Stimulated activated CD4-positive, alpha-beta T cell treated with anti-CD3 and anti-CD28 coated beads, TNF-alpha, amount 100 ng/mL, for 1 hour (primary cell): Measurements from ENCODE around the gene ETNPPL.
"Not testable (repeated sequence)": the region's sequence is repeated elsewhere in the genome, so short reads cannot be mapped to it uniquely, and the experiment has no call there.

Experiments
- DNase-seq, 3 donors: peaks; one replicate each; pipeline ENCODE4 v3.0.0-alpha.2; 2020; ENCODE audit warnings: low read depth in 3 of 3, low spot score in 1 of 3

ETNPPL gene

DNA sequence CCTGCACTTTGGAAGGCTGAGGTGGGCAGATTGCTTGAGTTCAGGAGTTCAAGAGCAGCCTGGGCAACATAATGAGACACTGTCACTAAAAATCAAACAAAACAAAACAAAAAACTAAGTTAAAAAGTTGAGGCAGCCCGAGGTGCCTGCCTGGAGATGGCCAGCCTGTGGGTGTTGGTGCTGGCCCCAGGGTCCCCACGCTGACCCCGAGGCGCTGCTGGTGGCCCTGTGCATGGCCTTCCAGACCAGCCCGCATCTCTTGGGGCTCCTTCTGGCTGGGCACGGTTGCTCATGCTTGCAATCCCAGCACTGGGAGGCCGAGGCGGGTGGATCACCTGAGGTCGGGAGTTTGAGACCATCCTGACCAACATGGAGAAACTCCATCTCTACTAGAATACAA is 4.4 kb downstream of the ETNPPL start:
- DNase-seq: no peak

DNA sequence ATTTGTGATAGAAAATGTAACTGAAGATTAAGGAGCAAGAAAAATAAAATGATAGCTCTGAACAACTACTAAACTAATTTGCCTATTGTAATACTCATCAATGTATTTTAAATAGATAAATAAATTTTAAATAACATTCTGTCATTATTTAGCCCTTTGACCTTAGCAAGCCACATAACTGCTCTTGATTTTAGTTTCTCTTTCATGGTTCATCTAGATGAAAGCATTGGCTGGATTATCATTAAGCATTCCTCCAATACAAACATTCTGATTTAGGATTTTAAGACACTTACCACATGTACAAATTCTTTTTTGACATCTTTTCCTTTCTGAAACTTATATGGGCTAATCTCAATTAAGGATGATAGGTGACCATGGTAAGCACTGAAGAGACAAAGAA is 8.5 kb downstream of the ETNPPL start:
- no peak for DNase-seq

DNA sequence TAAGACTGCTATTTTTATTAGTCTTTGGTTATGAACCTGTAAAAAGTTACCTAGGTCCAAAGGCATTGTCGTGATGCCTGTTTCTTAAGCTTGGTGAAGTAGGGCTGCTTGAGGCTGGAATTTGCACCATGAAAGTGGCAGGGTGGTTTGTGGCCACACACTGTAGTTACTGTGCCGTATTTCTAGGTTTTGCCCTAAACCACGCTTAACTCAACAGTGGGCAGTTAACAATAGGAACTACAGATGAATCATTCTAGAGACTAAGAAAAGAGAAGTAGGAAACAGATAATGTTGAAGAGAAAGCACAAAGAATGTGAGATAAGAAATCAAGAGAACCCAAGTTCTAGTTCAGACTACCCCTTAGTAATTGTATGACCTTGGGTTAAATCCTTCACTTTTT is 11.5 kb downstream of the ETNPPL start:
- DNase-seq: no peak

DNA sequence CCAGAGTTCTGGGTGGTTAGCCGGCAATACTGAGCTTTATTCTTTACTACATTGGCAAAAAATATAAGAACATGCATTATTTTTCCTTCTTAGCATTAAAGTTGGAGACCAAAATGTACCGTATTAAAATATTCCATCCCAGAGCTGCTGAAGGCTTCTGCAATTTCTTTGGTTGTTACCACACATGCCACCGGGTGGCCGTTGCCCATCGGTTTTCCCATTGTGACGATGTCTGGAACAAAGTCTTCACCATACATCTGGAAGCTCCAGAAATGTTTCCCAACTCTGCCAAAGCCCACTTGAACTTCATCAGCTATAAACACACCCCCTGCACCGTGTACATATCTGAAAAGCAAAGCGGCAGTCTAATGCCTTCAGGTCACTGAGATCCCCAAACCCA is 13.7 kb downstream of the ETNPPL start:
- DNase-seq: no peak

DNA sequence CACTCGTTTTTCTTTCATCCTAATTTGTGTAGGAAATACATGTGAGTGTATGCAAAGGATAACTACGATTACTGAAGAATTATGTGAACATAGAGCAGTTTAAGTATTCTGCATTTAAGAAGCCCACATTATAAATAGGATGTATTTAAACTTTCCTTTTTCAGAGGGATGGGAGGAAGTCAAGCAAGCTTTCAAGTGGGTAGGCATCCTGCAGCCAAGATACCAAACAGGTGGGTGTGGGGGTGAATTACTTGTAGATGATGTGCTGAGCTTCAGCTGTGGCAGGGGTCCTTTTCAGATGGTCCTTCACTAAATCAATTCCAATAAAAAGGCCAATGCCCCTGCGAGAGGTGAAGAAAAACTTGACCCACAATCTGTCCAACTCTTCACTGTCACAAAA is 16.3 kb downstream of the ETNPPL start:
- DNase-seq: no peak

DNA sequence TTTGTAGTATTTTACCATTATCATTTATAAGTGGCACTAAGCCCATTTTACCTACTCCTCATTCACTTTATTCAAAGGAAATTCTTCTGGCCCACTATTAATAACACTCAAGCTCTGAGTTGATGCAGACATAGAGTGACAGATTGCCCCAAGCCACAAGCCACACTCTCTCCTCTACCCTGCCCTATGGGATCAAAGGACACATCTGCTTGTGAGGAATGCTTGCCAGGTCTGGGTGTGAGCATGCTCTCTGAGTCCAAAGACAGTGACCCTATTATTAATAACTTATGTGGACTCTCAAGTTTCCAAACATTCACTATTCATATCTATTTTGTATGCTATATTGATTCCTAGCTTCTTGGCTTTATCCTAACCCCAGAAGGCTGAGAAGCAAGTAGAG is 18.5 kb downstream of the ETNPPL start:
- no peak for DNase-seq

DNA sequence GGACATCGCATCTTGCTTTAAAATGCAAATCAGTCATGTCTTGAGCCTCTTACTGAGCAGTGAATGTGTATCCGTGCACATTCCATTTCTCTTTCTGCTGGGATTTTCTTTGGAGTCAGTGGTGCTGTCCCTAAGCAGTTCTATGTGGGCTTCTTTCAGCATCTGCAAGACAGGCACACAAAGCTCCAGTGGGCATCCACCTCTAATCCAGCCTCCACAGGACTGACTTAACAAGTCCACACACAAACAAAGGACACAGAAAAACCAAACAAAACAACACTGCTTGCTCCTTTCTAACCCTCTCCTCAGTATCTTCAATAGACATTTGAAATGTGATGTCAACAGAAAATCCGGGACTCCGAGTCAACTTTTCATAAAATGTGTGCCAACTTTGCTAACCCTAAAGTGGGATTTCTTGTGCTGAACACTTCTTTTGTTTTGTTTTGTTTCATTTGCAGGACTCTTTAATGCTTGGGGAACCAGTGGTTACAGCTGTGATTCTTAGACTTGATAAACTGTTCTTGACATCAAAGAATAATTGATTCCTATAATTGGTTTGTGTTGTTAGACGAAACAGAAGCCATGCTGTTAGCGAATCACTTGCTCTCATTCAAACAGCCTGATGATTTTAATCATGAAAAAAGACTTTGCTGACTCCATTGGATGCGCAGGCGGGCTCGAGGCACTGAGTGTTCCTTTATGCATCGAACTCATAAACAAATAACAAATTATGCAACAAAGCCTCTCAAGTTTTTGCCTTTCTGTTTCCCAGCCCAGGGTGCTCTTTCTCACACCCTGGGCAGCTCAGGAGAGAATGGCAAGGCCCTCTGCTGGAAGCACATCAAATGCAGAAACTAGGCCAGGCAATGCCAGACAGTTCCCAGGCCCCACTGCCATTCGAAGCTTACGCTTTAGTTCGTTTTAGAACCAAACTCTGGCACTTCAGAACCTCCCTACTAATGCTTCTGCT is 20.1 kb downstream of the ETNPPL start:
- DNase-seq: no peak

DNA sequence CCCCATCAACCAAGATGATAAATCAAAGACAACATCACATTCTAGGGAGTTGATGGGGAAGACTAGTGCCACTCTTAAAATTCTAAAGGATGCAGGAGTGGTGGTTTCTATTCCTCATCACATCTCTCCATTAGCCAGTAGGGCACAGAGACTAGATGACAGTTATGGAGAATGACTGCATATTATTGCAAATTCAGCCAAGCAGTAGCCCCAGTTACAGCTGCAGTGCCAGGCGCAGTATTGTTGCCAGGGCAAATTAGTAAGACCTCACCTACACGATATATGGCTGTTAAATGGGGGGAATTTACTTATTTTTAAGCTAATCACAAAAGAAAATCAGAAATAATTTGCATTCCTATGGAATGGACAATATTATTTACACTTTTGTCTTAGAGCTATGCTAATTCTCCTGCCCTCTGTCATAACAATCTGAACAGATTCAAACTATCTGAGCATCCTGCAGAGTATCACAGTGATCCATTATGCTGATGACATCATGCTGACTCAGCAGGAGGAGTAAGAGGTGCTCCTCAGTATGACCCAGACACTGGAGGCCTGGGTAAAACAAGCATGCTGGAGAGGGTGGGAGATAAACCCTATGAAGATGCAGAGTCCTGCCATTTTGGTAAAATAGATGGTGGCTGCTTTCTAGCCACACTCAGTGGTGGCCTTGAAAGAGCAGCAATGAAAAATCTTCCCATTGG is 24.7 kb downstream of the ETNPPL start:
- DNase-seq: no peak

DNA sequence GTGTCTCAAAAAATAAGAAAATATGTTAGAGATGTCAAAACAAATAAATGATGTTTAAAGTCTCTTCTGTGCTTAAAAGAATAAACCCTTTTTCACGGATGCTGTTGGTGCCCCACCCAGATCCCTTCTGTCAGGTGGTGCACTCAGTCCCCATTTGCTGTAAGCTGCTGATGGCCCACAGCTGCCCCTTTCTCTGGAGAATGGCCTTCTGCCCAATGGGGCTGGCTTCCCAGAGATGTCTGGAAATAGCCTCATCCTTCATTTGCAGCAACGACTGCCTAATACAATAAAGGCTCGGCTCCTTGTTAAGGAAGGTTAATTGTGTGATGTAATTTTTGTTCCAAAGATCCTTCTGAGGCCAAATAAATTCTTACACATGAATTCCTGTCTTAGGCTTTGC is 31.8 kb downstream of the ETNPPL start:
- no peak for DNase-seq

DNA sequence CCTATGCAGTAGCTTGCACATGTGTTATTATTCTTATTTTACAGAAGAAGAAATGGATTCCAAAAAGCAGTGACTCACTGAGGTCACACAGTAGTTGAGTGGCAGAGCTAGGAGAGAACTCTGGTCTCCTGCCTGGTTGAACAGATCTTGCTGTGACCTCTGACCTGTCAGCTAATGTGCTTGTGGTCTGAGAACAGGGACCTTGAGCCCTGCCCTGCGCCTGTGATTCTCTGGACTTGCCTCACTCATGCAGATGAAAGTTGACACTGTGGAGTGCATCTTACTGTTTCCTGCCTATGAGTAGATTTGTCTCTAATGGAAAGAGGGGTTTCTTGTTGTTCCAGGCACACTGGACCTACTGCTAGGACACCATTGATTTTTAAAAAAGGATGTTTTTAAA is 32.3 kb downstream of the ETNPPL start:
- DNase-seq: no peak

DNA sequence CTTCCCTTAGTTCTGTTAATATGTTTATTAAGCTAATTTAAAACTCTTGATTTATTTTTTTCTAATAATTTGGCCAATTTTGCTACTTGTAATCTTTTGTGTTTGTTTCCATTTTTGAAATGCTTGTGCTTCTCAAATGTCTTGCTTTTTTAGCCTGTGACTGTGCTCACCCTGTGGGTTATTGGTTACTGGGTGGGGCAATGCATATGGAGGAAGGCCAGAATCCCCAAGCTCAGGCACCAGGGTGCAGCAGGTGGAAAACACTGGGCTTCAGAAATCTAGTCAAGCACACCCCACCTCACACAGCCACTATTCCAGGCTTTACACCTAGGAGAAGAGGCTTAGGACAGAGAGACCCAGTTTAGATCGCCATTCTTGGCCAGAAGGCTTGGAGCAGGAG is 33.1 kb downstream of the ETNPPL start:
- DNase-seq: no peak

DNA sequence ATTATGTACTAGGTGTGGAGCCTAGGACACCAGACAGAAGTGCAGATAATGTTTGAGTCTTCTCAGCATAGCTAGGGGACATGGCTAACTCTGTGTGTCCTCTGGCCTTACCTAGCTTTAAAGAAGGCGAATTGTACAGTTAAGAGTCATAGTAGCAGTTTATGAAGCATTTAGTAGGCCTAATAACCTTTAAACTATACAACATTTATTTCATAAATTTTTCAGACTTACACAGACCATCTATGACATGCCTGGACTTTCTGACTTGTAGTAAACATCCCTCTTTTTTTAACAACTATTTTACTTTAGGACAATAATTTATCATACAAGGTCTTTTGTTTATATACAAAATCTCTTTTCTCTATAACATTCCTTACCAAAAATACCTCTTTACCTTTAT is 37.4 kb downstream of the ETNPPL start:
- no peak for DNase-seq

DNA sequence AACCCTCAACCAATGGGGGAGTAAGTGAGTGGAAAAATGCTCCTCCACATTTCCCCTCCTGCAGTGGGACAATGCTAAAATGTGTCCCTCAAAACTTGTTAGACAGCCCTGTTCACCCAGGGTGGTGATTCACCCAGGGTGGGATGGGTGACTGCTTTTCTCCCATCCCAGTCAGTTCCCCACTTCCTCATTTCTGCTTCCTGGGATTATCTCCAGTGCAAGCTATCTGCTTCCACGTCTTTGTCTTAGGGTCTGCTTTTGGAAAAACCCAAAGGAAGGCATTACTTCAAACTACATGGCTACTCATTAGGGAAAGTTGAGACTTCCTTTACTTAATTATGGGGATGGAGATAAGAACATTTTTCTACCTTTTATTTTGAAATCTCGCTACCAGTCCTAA is 45.5 kb downstream of the ETNPPL start:
- DNase-seq: no peak

DNA sequence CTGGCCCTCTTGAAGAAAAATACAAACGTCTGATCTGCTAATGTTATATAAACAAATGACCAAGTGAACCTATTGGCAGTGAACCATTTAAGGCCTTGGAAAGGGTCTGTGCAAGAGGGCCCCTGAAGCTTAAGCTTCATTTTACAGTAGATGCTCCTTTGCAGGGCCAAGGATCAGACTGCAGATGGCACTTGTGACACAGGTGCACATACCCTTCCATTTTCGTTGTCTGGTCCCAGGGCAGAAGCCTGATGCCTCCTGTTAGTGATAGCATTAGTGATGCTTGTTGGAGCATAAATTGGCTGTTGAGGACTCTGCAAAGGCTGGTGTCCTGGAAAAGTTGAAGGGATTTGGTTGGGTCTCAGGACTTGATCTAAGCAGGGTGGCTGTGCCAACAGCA is 46.5 kb downstream of the ETNPPL start:
- DNase-seq: no peak

DNA sequence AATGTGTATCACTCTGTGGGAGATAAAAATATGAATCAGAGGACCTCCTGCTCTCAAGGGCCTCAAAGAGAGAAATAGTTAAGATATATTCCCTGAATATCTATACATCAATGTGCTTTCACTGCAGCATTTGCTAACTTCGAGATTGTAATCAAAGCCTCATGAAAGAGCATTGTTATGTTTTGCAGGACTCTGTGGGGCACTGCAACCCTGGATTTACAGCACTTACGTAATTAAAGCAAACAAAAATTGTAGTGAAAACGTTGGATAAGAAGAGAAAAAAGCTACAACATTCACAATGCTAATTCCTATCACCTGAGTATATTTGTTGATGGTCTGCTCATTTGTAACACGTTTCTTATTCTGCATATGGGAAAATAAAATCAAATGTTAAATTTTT is 48.0 kb downstream of the ETNPPL start:
- DNase-seq: no peak

DNA sequence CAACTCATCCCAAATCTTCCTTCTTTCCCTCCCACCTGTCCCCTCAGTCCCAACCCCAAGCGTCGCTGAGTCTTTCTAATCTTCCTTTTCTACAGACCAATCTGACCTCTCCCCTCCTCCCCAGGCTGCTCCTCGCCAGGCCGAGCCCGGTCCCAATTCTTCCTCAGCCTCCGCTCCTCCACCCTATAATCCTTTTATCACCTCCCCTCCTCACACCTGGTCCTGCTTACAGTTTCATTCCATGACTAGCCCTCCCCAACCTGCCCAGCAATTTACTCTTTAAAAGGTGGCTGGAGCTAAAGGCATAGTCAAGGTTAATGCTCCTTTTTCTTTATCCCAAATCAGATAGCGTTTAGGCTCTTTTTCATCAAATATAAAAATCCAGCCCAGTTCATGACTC is 52.3 kb downstream of the ETNPPL start:
- not testable (repeated sequence) for DNase-seq

DNA sequence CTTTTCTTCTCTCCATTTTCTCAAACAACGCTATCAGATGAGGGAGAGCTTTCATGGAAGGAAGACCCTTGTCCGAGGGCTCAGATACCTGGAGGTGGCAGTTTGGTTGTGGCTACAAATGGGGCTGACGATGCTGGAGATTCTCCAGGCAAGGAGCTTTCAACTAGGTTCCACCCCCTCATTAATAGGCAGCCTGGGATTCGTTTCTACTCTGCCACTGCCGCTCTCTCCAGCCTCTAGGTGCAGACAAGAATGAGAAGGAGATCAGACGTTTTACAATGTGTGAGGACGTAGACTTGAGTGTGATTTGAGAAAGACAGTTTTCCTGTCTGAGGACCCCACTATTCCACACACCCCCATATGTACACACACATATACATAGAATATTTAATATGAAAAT is 53.1 kb downstream of the ETNPPL start:
- no peak for DNase-seq

DNA sequence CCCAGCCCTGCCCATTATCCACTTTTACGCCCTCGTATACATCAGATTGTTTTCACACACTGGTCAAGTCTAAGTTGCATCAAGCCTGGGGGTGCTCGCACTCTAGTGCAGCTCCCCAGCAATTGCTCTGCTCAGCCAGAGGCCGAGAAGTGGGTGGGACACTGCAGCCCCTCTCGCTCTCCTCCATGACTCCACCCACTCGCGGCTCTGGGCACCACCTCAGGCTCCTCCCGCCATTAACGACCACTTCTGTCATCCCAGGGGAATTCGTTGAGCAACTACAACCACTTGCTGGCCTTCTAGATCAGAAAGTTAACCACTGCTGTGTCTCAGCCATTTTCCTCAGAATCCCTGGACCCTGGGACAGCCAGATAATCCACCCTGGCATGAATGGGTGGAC is 53.6 kb downstream of the ETNPPL start:
- no peak for DNase-seq

DNA sequence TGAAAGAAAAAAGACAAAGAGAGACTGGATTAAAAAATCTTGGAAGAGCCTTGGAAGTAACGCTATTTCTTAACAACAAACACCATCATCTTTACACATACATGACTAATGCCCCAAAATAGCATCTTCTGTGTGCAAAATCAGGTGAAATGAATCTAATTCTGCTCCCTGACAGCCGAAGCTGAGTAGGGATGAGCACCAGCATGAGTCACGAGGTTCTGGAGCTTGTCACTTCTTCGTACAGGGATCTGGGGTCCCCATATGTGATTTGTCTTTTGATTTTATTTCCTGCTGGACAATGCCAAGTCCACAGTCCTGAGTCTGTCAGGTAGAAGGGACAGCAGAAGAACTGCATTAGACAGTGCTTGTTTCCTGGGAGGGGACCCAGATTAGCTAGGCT is 56.6 kb downstream of the ETNPPL start:
- no peak for DNase-seq

DNA sequence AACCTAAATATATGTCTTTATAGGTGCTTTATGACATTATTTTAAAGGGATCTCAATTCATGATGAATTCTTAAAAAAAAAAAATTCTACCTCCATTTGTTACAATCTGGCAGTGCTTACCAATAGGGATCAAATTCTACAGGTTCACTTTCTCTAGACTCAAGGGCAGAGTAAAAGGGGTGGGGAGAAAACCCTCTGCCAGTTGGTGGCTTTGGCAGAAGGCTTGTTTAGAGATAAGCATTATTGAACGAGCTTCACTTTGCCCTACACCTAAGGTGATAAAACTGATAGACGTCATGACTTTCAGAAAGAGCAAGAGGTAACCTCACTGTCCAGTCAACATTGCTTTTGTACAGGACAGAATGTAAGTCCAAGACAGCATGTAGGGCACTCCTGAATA is 58.9 kb downstream of the ETNPPL start:
- DNase-seq: no peak

DNA sequence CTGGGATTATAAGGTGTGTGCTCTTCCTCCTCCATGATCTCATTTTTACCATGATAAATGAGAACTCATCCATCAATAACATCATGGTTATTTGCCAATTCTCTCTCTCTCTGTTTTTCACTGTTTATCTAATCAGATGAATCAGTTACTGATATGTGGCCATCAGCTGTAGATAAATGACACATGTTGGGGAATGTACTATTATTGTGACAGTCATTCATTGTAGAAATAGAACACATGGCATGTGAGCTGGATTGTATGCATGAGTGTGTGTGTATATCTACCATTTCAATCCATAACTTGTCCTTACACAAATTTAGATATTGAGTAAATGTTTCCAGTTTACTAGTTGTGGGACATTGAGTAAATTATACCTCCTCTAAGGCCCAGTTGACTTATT is 59.5 kb downstream of the ETNPPL start:
- DNase-seq: no peak

DNA sequence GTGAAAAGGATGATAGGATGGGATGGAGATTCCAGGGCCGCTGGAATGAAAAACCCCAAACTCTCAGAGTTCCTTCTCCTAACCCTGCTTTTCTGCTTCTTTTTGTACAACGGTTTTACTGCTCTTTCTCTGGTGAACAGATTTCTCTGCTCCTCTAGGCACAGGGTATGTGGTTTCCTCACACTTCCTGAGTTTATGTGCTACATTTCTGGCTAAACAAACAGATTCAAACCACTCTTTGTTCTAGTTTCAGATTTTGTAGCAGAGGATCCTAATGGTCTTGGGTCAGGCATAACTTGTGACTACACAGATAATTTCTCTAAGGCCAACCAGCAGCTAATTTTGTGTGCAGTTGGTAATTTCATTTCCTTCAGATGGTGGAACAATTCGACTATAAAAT is 59.9 kb downstream of the ETNPPL start:
- DNase-seq: no peak
